SK-N-SH (cell line): ENCODE data around the gene KCNIP4. TPM values are rescaled to one million over a fixed set of nuclear protein-coding genes. Genes with fewer than 3 reads are reported as not detected.

ENCODE experiments used
- CTCF ChIA-PET: fragments of 300-600, 350-600 bp; formaldehyde crosslinking; extraction: SDS; loops from one replicate; lab custom pipeline; 2021; lab: Yijun Ruan, JAX
- POLR2A ChIA-PET: fragments of 350-600 bp; sonication (Branson Sonifier 250); formaldehyde crosslinking; extraction: SDS; loops from one replicate; lab custom pipeline; 2020; ENCODE audit warnings: antibody characterized with exemption, inconsistent platforms; lab: Yijun Ruan, JAX
- DNase-seq: peaks from one replicate; pipeline ENCODE4 v3.0.0; 2012
- H2AFZ ChIP-seq: fragments of 200-600 bp; sonication (generic); 2 replicates; pipeline ENCODE4 v1.8.1; 2016; ENCODE audit warnings: antibody characterized with exemption, mild to moderate bottlenecking, low read depth
- H3F3A ChIP-seq: fragments of 200-600 bp; sonication (generic); replicated peaks from 2 replicates; pipeline ENCODE3; 2016; ENCODE audit warnings: antibody characterized with exemption, mild to moderate bottlenecking; ENCODE audit not compliant: insufficient read depth
- H3K27ac ChIP-seq, 2 experiments: fragments of 200-500 bp in 1 of 2; fragments of 200-600 bp in 1 of 2; sonication (Bioruptor generic) in 1 of 2; sonication (generic), shearing (Covaris generic) in 1 of 2; 2 replicates each; pipeline versions ENCODE4 v1.5.1 to v1.6.1; 2014 to 2016; ENCODE audit warnings: low read depth in 2 of 2, inconsistent platforms in 1 of 2, low read length in 1 of 2, mild to moderate bottlenecking in 1 of 2, mixed read lengths in 1 of 2
- H3K27me3 ChIP-seq: fragments of 200-600 bp; sonication (generic), shearing (Covaris generic); 2 replicates; pipeline ENCODE4 v1.6.1; 2016; ENCODE audit warnings: mixed run types; ENCODE audit not compliant: insufficient read depth
- H3K36me3 ChIP-seq, 2 experiments: fragments of 200-500 bp in 1 of 2; fragments of 200-600 bp in 1 of 2; sonication (Bioruptor generic) in 1 of 2; sonication (generic) in 1 of 2; replicated peaks in 1 of 2; 2 replicates each; pipeline versions ENCODE3 to v1.5.1; 2014 to 2016; ENCODE audit warnings: low read length in 1 of 2, mild to moderate bottlenecking in 1 of 2; ENCODE audit not compliant: insufficient read depth in 2 of 2, control insufficient read depth in 1 of 2
- H3K4me1 ChIP-seq, 2 experiments: fragments of 200-500 bp in 1 of 2; fragments of 200-600 bp in 1 of 2; sonication (Bioruptor generic) in 1 of 2; sonication (generic), shearing (Covaris generic) in 1 of 2; 2 replicates each; pipeline versions ENCODE4 v1.5.1 to v1.6.1; 2014 to 2016; ENCODE audit warnings: low read depth in 1 of 2, low read length in 1 of 2, mixed run types in 1 of 2; ENCODE audit not compliant: insufficient read depth in 2 of 2, control insufficient read depth in 1 of 2
- H3K4me2 ChIP-seq: fragments of 200-600 bp; sonication (generic), shearing (Covaris generic); 2 replicates; pipeline ENCODE4 v1.6.1; 2017; ENCODE audit warnings: mixed run types
- H3K4me3 ChIP-seq, 2 experiments: fragments of 200-500 bp in 1 of 2; fragments of 200-600 bp in 1 of 2; sonication (Bioruptor generic) in 1 of 2; sonication (generic), shearing (Covaris generic) in 1 of 2; 2 replicates each; pipeline versions ENCODE4 v1.5.1 to v1.8.1; 2014 to 2016; ENCODE audit warnings: low read depth in 2 of 2, inconsistent platforms in 1 of 2, low read length in 1 of 2, mild to moderate bottlenecking in 1 of 2, mixed read lengths in 1 of 2, moderate library complexity in 1 of 2
- H3K79me2 ChIP-seq: fragments of 200-600 bp; sonication (generic); 2 replicates; pipeline ENCODE4 v1.8.1; 2017; ENCODE audit warnings: mild to moderate bottlenecking; ENCODE audit not compliant: insufficient read depth
- H3K9ac ChIP-seq: fragments of 200-600 bp; sonication (generic); 2 replicates; pipeline ENCODE4 v1.6.1; 2017; ENCODE audit warnings: mixed run types
- H3K9me2 ChIP-seq: fragments of 200-600 bp; sonication (generic); 2 replicates; pipeline ENCODE4 v1.6.1; 2017; ENCODE audit warnings: mixed run types
- H3K9me3 ChIP-seq: fragments of 200-600 bp; sonication (generic); 2 replicates; pipeline ENCODE4 v1.6.1; 2017; ENCODE audit warnings: mixed run types, mild to moderate bottlenecking, moderate library complexity
- H4K20me1 ChIP-seq: fragments of 200-600 bp; sonication (generic); 2 replicates; pipeline ENCODE4 v1.6.1; 2017; ENCODE audit warnings: mild to moderate bottlenecking, mixed run types; ENCODE audit not compliant: insufficient read depth
- EP300 ChIP-seq, 2 experiments: IDR thresholded peaks; 2 replicates each; pipeline versions ENCODE4 v1.4.0 to v1.6.1; 2012; ENCODE audit warnings: borderline replicate concordance in 1 of 2, low read depth in 1 of 2, low read length in 1 of 2
- FOSL2 ChIP-seq: IDR thresholded peaks from 2 replicates; pipeline ENCODE4 v1.4.0; 2012; ENCODE audit warnings: low read depth, mild to moderate bottlenecking, moderate library complexity, borderline replicate concordance
- FOXJ3 ChIP-seq: sonication (generic); formaldehyde crosslinking; IDR thresholded peaks from 2 replicates; pipeline ENCODE4 v1.5.1; 2020; ENCODE audit warnings: mild to moderate bottlenecking, missing genetic modification reagents
- GATA2 ChIP-seq: sonication (generic); formaldehyde crosslinking; IDR thresholded peaks from 2 replicates; pipeline ENCODE4 v1.5.0; 2020; ENCODE audit warnings: mild to moderate bottlenecking, missing genetic modification reagents
- MAX ChIP-seq: IDR thresholded peaks from 2 replicates; pipeline ENCODE4 v1.4.0; 2012; ENCODE audit warnings: low read depth
- MEF2A ChIP-seq: IDR thresholded peaks from 2 replicates; pipeline ENCODE4 v1.4.0; 2012; ENCODE audit warnings: low read depth, borderline replicate concordance
- MXI1 ChIP-seq: IDR thresholded peaks from 2 replicates; pipeline ENCODE4 v1.6.1; 2012; ENCODE audit warnings: mild to moderate bottlenecking, low read depth, low read length, improper control_type of control experiment
- PBX3 ChIP-seq: IDR thresholded peaks from 2 replicates; pipeline ENCODE4; 2012
- RAD21 ChIP-seq: IDR thresholded peaks from 2 replicates; pipeline ENCODE4 v1.6.1; 2012; ENCODE audit warnings: mild to moderate bottlenecking, low read length
- REST ChIP-seq: IDR thresholded peaks from 2 replicates; pipeline ENCODE4 v1.6.1; 2012; ENCODE audit warnings: mild to moderate bottlenecking, low read depth, low read length, moderate library complexity
- RXRA ChIP-seq: IDR thresholded peaks from 2 replicates; pipeline ENCODE4 v1.4.0; 2012; ENCODE audit warnings: low read depth, mild to moderate bottlenecking, borderline replicate concordance
- SMC3 ChIP-seq: IDR thresholded peaks from 2 replicates; pipeline ENCODE4 v1.6.1; 2012; ENCODE audit warnings: low read depth, low read length, improper control_type of control experiment
- TAF1 ChIP-seq: IDR thresholded peaks from 2 replicates; pipeline ENCODE4 v1.6.1; 2012; ENCODE audit warnings: low read depth, mild to moderate bottlenecking, low read length, moderate library complexity, borderline replicate concordance
- TCF12 ChIP-seq: IDR thresholded peaks from 2 replicates; pipeline ENCODE4 v1.4.0; 2012
- TEAD4 ChIP-seq: IDR thresholded peaks from 2 replicates; pipeline ENCODE4 v1.4.0; 2012; ENCODE audit warnings: mild to moderate bottlenecking, borderline replicate concordance; ENCODE audit not compliant: insufficient read depth
- WGBS: methylation state at CpG from one replicate; pipeline ENCODE4 v1.1.6; 2017; ENCODE audit warnings: low lambda C conversion rate; 5-methylcytosine and 5-hydroxymethylcytosine counted together
- polyA plus RNA-seq, 3 experiments: library from polyadenylated mRNA; depleted of rRNA; stranded (reverse); fragments of >200 nt; gene quantifications; 2 replicates each; pipeline ENCODE4 v1.2.3, GENCODE V29; 2012
- TF ChIP-seq, protein P1 (sequence below): fragments of 150-350 bp; IDR thresholded peaks from 2 replicates; pipeline ENCODE4 v1.6.1; 2017; ENCODE audit warnings: antibody characterized with exemption, low read length, low read depth, borderline replicate concordance

KCNIP4 gene
- polyA plus RNA-seq, 1 of the 3 experiments (the other 2 are of a cell fraction), result 0.18 TPM

GRCh38 chr4:21726255-21726815 lies 222.2 kb downstream of the KCNIP4 start:
- peaks cover 0 to 8% of the 10 kb centered on the region in 2 experiments; a peak in 2 of 4 replicates for H3K4me1 ChIP-seq
- no peaks in the 10 kb centered on the region for H3K36me3 ChIP-seq
- H3K9ac ChIP-seq, result no peak overlapping the region
- TF ChIP-seq PBX3 (peak; percentile 8; the same call in 1 of the 2 replicates), TCF12 (0 out of 2 replicates have a peak, but pooled peaks have one; percentile 9), GATA2 (no peak), TAF1 (no peak), RXRA (no peak), SMC3 (no peak)
- TF ChIP-seq, protein P1, sequence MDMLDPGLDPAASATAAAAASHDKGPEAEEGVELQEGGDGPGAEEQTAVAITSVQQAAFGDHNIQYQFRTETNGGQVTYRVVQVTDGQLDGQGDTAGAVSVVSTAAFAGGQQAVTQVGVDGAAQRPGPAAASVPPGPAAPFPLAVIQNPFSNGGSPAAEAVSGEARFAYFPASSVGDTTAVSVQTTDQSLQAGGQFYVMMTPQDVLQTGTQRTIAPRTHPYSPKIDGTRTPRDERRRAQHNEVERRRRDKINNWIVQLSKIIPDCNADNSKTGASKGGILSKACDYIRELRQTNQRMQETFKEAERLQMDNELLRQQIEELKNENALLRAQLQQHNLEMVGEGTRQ, result no peak
- TF ChIP-seq, all 33 proteins: peak for 2
- H3K27ac ChIP-seq, result peak overlapping the region in 1 of 2 experiments; percentile 75; a peak in 2 of 4 replicates
- H3K27me3 ChIP-seq, result no peaks in the 10 kb centered on the region
- H3F3A ChIP-seq, result no peaks in the 10 kb centered on the region
- no peak overlapping the region for H3K4me2 ChIP-seq
- ChIA-PET CTCF (no interaction called here), POLR2A (no interaction called here)
- no peaks in the 10 kb centered on the region for H3K79me2 ChIP-seq
- H2AFZ ChIP-seq, result no peak overlapping the region
- H4K20me1 ChIP-seq, result no peaks in the 10 kb centered on the region
- H3K4me3 ChIP-seq, result no peak overlapping the region
- DNase-seq, result no peak
- 29% methylated on average over 5 of the region's 5 CpGs for WGBS
- H3K9me3 ChIP-seq, result no peaks in the 10 kb centered on the region
- H3K9me2 ChIP-seq, result no peaks in the 10 kb centered on the region

- Histone ChIP-seq H3K9ac (no peak overlapping the region), H3K79me2 (no peaks in the 10 kb centered on the region), H3K36me3 (no peaks in the 10 kb centered on the region), H2AFZ (no peak overlapping the region), H3F3A (no peaks in the 10 kb centered on the region), H4K20me1 (no peaks in the 10 kb centered on the region), H3K27me3 (no peaks in the 10 kb centered on the region), H3K4me3 (no peak overlapping the region), H3K4me2 (no peak overlapping the region), H3K27ac (no peak overlapping the region; a peak in 1 of 4 replicates), H3K9me2 (no peaks in the 10 kb centered on the region), H3K9me3 (no peaks in the 10 kb centered on the region), H3K4me1 (no peaks in the 10 kb centered on the region; a peak in 1 of 4 replicates)
- POLR2A ChIA-PET, result no interaction called here
- CTCF ChIA-PET, result no interaction called here
- 67% methylated on average over 6 of the region's 6 CpGs for WGBS
- TF ChIP-seq MEF2A (no peak), EP300 (IDR thresholded peaks at IDR 0.05; ENCODE audit: borderline replicate concordance in 1 of 2, low read depth in 1 of 2, low read length in 1 of 2) (no peak), REST (no peak), FOXJ3 (CRISPR knock-in tag) (no peak), TAF1 (no peak), SMC3 (no peak), PBX3 (no peak), MAX (no peak), RAD21 (no peak), TEAD4 (no peak), FOSL2 (no peak), MXI1 (no peak)
- DNase-seq, result no peak
Measured at GRCh38 chr4:21722157-21722839, 226.3 kb downstream of the KCNIP4 start.
